ENCODE data around the gene CBR1. TPM values are rescaled to one million over a fixed set of nuclear protein-coding genes. Genes with fewer than 3 reads are reported as not detected.
A peak's percentile ranks its signal among the peaks of the same experiment; 100 is the strongest.

CBR1 gene
- total and polyA plus RNA-seq, 9 of the 15 experiments (the other 6 are each of a cell fraction or from before 2014, with no cell fraction given), result 2.5 to 33.8 (median 15.1) TPM

DNA sequence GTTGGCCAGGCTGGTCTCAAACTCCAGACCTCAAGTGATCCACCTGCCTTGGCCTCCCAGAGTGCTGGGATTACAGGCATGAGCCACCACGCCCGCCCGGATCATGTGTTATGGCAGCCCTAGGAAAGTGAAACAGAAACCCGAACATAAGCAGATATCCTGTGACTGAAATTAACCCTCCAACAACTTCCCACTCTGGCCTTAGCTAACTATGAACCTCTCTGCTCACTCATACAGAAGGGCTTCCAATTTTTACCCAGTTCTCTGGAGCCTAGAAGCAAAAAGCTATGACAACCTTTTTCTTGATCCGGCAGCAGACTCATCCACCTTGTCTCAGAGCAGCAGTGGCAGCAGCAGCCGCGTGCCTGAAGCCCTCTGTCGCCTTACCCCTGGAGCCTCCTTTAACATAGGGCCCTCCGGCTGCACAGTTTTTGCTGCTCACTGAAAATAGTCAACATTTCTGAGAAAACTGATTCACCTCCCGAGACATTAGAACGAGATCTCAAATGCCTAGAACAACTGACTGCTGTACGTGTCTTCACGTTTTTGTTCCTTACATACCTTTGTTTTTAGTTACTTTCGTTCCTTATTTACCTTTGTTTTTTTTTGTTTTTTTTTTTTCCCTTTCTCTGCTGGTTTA is 9.3 kb downstream of the CBR1 start (continued):
- TF ChIP-seq NEUROD1 (IDR thresholded peaks at IDR 0.05; ENCODE audit: borderline replicate concordance, low read depth, low read length, partially characterized antibody), result peak; percentile 32
- TF ChIP-seq BACH1 (tag; IDR thresholded peaks at IDR 0.05), result peak; percentile 81
- TF ChIP-seq, protein P1, sequence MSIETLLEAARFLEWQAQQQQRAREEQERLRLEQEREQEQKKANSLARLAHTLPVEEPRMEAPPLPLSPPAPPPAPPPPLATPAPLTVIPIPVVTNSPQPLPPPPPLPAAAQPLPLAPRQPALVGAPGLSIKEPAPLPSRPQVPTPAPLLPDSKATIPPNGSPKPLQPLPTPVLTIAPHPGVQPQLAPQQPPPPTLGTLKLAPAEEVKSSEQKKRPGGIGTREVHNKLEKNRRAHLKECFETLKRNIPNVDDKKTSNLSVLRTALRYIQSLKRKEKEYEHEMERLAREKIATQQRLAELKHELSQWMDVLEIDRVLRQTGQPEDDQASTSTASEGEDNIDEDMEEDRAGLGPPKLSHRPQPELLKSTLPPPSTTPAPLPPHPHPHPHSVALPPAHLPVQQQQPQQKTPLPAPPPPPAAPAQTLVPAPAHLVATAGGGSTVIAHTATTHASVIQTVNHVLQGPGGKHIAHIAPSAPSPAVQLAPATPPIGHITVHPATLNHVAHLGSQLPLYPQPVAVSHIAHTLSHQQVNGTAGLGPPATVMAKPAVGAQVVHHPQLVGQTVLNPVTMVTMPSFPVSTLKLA (conservative IDR thresholded peaks at IDR 0.05), result peak in 1 of 2 experiments; percentile 47; a peak in 2 of 4 replicates
- TF ChIP-seq TAL1 (IDR thresholded peaks at IDR 0.05), result no peak
- TF ChIP-seq, protein P2, sequence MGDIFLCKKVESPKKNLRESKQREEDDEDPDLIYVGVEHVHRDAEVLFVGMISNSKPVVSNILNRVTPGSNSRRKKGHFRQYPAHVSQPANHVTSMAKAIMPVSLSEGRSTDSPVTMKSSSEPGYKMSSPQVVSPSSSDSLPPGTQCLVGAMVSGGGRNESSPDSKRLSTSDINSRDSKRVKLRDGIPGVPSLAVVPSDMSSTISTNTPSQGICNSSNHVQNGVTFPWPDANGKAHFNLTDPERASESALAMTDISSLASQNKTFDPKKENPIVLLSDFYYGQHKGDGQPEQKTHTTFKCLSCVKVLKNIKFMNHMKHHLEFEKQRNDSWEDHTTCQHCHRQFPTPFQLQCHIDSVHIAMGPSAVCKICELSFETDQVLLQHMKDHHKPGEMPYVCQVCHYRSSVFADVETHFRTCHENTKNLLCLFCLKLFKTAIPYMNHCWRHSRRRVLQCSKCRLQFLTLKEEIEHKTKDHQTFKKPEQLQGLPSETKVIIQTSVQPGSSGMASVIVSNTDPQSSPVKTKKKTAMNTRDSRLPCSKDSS (IDR thresholded peaks at IDR 0.05; ENCODE audit: low read depth, partially characterized antibody), result no peak
- no peak for TF ChIP-seq ETS2 (tag; IDR thresholded peaks at IDR 0.05; ENCODE audit: borderline replicate concordance, poor library complexity, severe bottlenecking)
- 0 out of 2 replicates have a peak, but pooled peaks have one; percentile 48 for TF ChIP-seq DDX20 (tag; IDR thresholded peaks at IDR 0.05; ENCODE audit: low read depth)
- TF ChIP-seq, protein P3, sequence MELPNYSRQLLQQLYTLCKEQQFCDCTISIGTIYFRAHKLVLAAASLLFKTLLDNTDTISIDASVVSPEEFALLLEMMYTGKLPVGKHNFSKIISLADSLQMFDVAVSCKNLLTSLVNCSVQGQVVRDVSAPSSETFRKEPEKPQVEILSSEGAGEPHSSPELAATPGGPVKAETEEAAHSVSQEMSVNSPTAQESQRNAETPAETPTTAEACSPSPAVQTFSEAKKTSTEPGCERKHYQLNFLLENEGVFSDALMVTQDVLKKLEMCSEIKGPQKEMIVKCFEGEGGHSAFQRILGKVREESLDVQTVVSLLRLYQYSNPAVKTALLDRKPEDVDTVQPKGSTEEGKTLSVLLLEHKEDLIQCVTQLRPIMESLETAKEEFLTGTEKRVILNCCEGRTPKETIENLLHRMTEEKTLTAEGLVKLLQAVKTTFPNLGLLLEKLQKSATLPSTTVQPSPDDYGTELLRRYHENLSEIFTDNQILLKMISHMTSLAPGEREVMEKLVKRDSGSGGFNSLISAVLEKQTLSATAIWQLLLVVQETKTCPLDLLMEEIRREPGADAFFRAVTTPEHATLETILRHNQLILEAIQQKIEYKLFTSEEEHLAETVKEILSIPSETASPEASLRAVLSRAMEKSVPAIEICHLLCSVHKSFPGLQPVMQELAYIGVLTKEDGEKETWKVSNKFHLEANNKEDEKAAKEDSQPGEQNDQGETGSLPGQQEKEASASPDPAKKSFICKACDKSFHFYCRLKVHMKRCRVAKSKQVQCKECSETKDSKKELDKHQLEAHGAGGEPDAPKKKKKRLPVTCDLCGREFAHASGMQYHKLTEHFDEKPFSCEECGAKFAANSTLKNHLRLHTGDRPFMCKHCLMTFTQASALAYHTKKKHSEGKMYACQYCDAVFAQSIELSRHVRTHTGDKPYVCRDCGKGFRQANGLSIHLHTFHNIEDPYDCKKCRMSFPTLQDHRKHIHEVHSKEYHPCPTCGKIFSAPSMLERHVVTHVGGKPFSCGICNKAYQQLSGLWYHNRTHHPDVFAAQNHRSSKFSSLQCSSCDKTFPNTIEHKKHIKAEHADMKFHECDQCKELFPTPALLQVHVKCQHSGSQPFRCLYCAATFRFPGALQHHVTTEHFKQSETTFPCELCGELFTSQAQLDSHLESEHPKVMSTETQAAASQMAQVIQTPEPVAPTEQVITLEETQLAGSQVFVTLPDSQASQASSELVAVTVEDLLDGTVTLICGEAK (IDR thresholded peaks at IDR 0.05), result peak; percentile 68
- TF ChIP-seq, protein P3 (CRISPR knock-in tag; IDR thresholded peaks at IDR 0.05), result no peak
- 0 out of 2 replicates have a peak, but pooled peaks have one; percentile 19 for TF ChIP-seq ATF7 (IDR thresholded peaks at IDR 0.05)
- TF ChIP-seq FOXK2 (conservative IDR thresholded peaks at IDR 0.05 in 1 of 2, IDR thresholded peaks at IDR 0.05 in 1 of 2; ENCODE audit: low read depth in 2 of 2), result peak; percentile 68 to 69
- TF ChIP-seq POLR2H (tag; IDR thresholded peaks at IDR 0.05; ENCODE audit: low read depth), result 0 out of 2 replicates have a peak, but pooled peaks have one; percentile 19
- TF ChIP-seq EHMT2 (IDR thresholded peaks at IDR 0.05), result no peak
- 0 out of 2 replicates have a peak, but pooled peaks have one; percentile 33 for TF ChIP-seq ZNF76 (CRISPR knock-in tag; IDR thresholded peaks at IDR 0.05; ENCODE audit: borderline replicate concordance)

Data from K562 (cell line).